WERI-Rb-1 (cell line): ENCODE results near the gene BNC2.

Source experiments
- DNase-seq: peaks from one replicate; pipeline ENCODE4 v3.0.0-alpha.2; 2020
- H3K27ac ChIP-seq: fragments of 250-450 bp; sonication (Bioruptor Pico); 2 replicates; pipeline ENCODE4 v1.5.1; 2020; ENCODE audit warnings: mild to moderate bottlenecking, moderate library complexity
- H3K27me3 ChIP-seq: fragments of 250-450 bp; sonication (Bioruptor Pico); 2 replicates; pipeline ENCODE4 v1.5.1; 2021; ENCODE audit warnings: mild to moderate bottlenecking, low read depth, moderate library complexity; ENCODE audit not compliant: insufficient read depth, severe bottlenecking
- H3K36me3 ChIP-seq: fragments of 250-450 bp; sonication (Bioruptor Pico); 2 replicates; pipeline ENCODE4 v1.5.1; 2020; ENCODE audit warnings: mild to moderate bottlenecking, moderate library complexity
- H3K4me3 ChIP-seq: 2 replicates; pipeline ENCODE4 v1.5.1; 2011; ENCODE audit warnings: low read depth, mild to moderate bottlenecking, control low read depth, low read length
- H3K9me3 ChIP-seq: fragments of 250-450 bp; sonication (Bioruptor Pico); 2 replicates; pipeline ENCODE4 v1.5.1; 2021; ENCODE audit warnings: mild to moderate bottlenecking, moderate library complexity; ENCODE audit not compliant: severe bottlenecking
- CTCF ChIP-seq: IDR thresholded peaks from 2 replicates; pipeline ENCODE4 v1.5.1; 2011; ENCODE audit warnings: low read depth, mild to moderate bottlenecking, control low read depth, inconsistent platforms, low read length

BNC2 gene

GRCh38 chr9:16668734-16669295 lies 201.7 kb downstream of the BNC2 start:
- H3K27me3 ChIP-seq = no peaks in the 10 kb centered on the region
- H3K27ac ChIP-seq = no peak overlapping the region
- no peak for DNase-seq
- H3K4me3 ChIP-seq = no peak overlapping the region
- no peaks in the 10 kb centered on the region for H3K9me3 ChIP-seq
- no peak for TF ChIP-seq CTCF
- no peaks in the 10 kb centered on the region for H3K36me3 ChIP-seq

GRCh38 chr9:16664211-16664610 lies 206.3 kb downstream of the BNC2 start:
- no peak for DNase-seq
- H3K27ac ChIP-seq = no peak overlapping the region
- no peak overlapping the region for H3K4me3 ChIP-seq
- H3K27me3 ChIP-seq = no peaks in the 10 kb centered on the region
- H3K36me3 ChIP-seq = no peaks in the 10 kb centered on the region
- H3K9me3 ChIP-seq = no peaks in the 10 kb centered on the region
- no peak for TF ChIP-seq CTCF

- no peak overlapping the region for H3K4me3 ChIP-seq
- no peak for DNase-seq
- H3K36me3 ChIP-seq = no peaks in the 10 kb centered on the region
- H3K27me3 ChIP-seq = no peaks in the 10 kb centered on the region
- H3K9me3 ChIP-seq = no peaks in the 10 kb centered on the region
- no peak for TF ChIP-seq CTCF
- H3K27ac ChIP-seq = no peak overlapping the region
Measured at GRCh38 chr9:16661816-16662215, 208.7 kb downstream of the BNC2 start.

GRCh38 chr9:16659096-16659495 lies 211.4 kb downstream of the BNC2 start:
- DNase-seq = no peak
- no peaks in the 10 kb centered on the region for H3K9me3 ChIP-seq
- H3K27ac ChIP-seq = no peak overlapping the region
- H3K27me3 ChIP-seq = no peaks in the 10 kb centered on the region
- H3K4me3 ChIP-seq = no peak overlapping the region
- TF ChIP-seq CTCF = no peak
- H3K36me3 ChIP-seq = no peaks in the 10 kb centered on the region

- TF ChIP-seq CTCF = no peak
- no peak overlapping the region for H3K4me3 ChIP-seq
- no peak for DNase-seq
Measured at GRCh38 chr9:16656432-16657169, 213.9 kb downstream of the BNC2 start.

More at GRCh38 chr9:16656432-16657169, 213.9 kb downstream of the BNC2 start:
- H3K27ac ChIP-seq = no peak overlapping the region
- H3K9me3 ChIP-seq = no peaks in the 10 kb centered on the region
- H3K27me3 ChIP-seq = no peaks in the 10 kb centered on the region
- H3K36me3 ChIP-seq = no peaks in the 10 kb centered on the region
